OCI-M2 (cell line): ENCODE data around the gene STATH.
"Not testable (repeated sequence)": the region's sequence is repeated elsewhere in the genome, so short reads cannot be mapped to it uniquely, and the experiment has no call there.

Experiments
- DNase-seq: peaks from one replicate; lab custom pipeline; 2025; ENCODE audit not compliant: unreplicated experiment; lab: John Stamatoyannopoulos, UW

STATH gene, protein sequence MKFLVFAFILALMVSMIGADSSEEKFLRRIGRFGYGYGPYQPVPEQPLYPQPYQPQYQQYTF

DNA sequence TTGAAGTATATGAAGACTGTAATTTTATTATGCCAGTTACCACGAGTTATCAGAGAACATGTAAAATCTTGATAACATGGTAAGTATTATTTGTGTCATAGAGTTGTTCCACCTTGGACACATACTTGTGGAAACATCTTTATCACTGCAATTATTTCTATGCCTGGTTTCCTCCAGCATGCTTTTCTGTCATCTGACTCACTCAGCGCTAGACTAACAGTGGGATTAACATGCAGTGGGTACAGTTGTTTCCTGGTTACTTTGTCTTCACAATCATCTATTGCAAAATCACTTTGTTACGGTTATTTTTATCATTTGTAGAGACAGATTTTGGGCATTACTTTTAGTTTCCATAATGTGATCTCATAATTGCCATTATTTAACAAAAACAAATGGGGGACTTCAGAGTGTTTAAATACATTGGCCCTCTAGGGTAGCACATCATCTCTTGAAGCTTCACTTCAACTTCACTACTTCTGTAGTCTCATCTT is at the start of gene STATH:
Gene STATH (plus strand): TSS at position 441 of the 491 bp plus-strand sequence. CDS start 2,472 bp downstream, outside the sequence.
- no peak for DNase-seq

DNA sequence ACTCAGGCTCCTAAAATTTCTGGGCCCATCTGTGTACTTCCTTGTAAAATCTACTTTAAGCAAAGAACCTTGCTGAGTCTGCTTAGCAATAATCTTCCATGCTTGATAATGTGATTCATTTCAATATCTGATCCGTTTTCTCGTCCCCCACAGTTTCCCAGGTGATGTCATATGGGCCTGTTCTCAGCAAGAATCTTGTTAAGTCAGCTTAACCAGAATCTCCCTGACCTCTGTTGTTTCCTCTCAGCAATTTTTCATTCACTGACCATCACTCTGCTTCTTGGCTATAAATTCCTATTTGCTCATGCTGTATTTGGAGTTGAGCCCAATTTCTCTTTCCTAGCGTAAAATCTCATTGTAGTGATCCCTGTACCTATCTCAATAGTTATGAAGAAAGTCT is 44.2 kb upstream of the STATH start:
- DNase-seq, result no peak

DNA sequence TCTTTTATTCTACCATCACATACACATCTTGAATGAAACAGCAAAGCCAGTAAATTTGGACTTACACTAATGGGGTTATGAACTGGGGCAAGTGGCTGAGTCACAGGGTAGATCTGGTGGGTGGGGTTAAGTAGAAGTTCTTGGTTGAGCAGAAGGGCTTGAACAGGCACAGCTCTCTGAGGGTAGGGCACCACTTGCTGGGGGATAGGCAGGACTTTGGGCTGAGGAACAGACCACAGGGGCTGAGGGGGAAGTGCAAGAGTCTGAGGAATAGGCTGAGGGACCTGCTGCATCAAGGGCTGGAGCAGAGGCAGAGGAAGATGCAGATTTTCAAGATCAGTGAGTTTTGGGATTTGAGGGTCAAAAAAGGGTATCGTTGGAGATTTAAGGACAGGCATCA is 38.6 kb upstream of the STATH start:
- DNase-seq, result no peak

DNA sequence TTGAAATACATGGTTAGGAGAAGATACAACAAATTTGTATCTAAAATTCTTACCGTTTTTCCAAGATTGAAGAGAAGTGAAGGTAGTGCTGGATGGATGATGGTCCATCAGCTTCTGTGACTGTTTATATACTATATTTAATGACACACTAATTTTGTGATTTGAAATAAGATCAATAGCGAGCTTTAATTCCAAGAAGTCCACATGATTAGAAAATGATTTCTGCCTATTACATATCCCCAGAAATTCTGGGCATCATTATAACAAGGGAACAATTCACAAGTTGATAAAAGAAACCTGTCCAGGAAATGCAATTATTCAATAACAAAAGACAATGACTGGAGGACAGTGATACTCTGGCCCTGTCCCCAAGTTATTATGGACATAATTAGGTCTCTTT is 30.1 kb upstream of the STATH start, which contains the start of gene CSN2:
Gene CSN2 (minus strand): TSS at position 101 of the 400 bp plus-strand sequence. CDS start 4,733 bp downstream, outside the sequence.
- no peak for DNase-seq

DNA sequence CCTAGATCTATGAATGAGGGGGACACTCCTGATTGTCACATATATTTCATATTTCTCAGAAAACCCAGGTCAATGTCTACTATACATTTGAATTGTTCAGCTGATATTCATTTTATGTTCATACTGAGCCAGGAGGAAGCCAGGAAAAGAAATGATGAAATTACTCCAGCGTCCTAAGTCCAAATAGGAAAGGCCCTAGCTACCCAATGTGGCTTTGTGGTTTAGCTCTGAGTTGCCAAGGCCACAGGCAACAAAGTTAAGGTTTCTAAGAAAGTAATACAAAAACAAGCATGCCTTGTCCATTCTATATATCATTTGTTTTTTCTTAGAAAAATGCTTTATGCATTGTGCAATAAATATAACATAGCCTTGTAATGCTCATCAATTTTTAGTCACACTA is 25.7 kb upstream of the STATH start:
- DNase-seq, result no peak

GRCh38 chr4:69974631-69975030 is 21.1 kb upstream of the STATH start:
- no peak for DNase-seq

DNA sequence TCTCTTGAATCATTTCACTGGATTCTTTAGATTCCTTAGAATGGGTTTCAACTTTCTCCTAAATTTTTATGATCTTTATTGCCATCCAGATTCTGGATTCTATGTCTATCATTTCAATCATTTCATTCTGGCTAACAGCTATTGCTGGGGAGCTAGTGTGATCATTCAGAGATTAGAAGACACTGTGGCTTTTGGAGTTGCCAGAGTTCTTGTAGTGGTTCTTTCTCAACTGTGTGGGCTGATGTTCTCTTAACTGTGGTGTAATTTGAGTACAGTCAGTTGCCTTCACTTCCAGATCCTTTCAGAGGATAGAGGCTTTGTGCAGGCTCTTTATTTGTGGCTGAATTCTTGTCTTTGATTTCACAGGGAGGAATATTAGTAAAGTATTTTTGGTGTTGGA is 18.2 kb upstream of the STATH start:
- no peak for DNase-seq

DNA sequence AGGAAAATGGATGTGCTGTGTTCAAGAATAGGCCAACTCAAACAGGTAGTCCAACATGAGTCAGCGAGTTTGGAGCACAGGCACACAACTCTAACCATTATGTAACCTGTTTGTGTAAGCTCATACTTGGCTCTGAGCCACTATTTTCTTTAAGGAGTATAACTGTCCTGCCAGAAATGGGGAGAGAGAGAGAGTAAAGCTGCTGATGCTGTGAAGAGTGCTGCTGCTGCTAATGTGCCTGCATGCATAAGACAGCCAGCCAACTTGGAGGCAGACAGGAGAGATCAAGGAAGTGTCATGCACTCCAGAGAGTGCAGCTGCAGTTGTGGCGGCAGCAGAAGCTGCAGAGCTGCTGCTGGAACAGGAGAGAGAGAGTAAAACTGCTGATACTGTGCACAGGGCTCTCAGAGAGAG is 11.7 kb upstream of the STATH start:
- no peak for DNase-seq

DNA sequence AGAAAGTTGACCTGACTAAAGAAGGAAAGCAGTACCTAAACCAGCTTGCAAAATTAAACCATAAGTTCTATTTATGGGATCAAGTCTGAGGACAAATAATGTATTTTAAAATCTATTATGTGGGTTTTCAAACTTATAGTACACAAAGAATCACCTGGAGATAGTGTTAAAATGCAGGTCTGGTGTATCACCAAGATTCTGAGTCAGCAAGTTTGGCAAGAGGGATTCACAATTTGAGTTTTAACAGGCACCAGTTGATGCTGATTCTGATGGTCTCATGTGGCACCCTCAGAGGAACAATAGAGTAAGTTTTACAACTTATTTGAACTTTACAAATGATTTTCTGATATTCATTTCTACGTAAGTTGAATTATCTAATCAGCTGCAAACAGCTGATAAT is 9.1 kb upstream of the STATH start:
- DNase-seq, result no peak

DNA sequence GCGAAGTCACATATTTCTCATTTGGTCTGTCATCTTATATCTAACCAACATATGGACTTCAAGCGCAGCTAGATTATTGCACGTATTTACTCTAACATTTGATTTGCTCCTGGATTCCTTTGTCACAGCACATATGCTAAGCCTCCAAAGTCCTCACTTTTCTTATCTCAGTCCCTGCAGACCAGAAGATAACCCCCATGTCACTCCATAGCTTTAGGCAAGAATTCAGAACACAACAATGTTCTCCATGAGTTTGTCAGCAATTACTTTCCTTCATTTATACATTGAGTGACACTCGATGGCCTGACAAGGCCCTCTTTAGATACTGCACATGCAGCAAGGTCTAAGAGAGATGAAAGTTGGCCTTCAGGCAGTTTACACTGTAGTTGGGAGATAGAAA is 4.8 kb upstream of the STATH start:
- no peak for DNase-seq

- no peak for DNase-seq
Measured at GRCh38 chr4:69994782-69995181, 984 bp upstream of the STATH start.

DNA sequence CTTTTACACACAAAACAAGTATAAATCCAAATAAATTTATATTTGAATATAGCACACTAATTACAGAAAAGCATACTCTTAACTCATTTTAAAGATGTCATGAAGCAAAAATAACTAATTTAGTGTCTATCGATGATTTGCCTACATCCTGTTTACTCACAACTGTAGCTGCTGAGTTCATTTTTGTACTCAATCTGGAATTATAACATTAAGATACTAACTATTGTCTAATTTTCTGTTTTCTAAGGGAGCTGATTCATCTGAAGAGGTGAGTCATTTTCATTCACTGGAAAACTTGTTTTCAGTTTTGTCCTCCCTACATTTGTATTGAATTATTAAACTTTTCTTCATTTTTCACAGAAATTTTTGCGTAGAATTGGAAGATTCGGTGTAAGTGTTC is 3.7 kb downstream of the STATH start:
- DNase-seq, result no peak

GRCh38 chr4:70000711-70001110 is 4.9 kb downstream of the STATH start:
- DNase-seq, result no peak

- no peak for DNase-seq
Measured at GRCh38 chr4:70002507-70002906, 6.7 kb downstream of the STATH start.

DNA sequence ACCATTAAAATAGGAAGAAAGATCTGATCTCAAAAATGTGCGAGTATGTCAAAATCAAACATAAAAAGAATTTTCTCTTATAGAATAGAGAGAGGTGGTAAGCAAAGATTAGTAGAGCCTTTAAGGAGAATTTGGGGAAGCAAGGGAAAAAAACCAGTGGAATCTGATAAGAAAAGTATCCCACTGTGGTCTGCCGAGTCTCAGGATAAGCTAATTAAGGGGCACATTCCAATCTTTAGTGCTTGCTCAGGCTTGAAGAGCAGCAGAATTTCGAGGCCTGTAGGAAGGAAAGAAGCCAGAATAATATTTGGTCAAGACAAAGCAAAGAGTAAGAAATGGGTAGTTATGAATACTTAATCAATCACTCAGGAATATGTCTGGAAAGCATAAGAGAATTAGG is 13.0 kb downstream of the STATH start:
- no peak for DNase-seq

DNA sequence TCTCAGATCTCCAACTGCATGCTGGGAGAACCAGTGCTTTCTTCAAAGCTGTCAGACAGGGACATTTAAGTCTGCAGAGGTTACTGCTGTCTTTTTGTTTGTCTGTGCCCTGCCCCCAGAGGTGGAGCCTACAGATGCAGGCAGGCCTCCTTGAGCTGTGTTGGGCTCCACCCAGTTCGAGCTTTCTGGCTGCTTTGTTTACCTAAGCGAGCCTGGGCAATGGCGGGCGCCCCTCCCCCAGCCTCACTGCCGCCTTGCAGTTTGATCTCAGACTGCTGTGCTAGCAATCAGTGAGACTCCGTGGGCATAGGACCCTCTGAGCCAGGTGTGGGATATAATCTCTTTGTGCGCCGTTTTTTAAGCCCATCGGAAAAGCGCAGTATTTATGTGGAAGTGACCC is 23.2 kb downstream of the STATH start:
- DNase-seq, result not testable (repeated sequence)

DNA sequence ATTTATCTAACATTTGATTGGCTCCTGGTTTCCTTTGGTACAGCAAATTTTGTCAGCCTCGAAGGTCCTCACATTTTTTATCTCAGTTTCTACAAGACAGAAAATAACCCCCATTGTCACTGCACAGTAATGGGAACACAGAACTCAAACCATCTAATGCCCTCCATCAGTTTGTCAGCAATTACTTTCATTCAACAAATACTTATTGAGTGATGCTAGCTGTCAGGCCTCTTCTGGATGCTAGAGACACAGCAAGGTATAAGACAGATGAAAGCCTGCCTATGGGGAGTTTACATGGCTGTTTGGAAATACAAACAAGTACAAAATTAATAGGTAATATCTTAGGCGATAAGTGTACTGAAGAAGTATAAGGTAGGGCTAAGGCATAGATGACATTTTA is 27.5 kb downstream of the STATH start:
- no peak for DNase-seq

DNA sequence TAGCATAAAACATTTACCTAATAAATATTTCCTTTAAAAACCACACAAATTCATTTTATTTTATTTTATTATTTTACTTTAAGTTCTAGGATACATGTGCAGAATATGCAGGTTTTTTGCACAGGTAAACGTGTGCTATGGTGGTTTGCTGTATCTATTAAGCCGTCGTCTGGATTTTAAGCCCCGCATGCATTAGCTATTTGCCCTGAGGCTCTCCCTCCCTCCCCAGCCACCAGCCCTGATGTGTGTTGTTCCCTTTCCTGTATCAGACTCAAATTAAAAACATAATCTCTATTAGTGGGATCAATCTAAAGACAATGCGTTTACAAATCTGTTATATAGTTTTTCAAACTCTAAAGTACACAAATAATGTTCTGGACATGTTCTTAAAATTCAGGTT is 31.2 kb downstream of the STATH start:
- DNase-seq, result no peak

- DNase-seq, result not testable (repeated sequence)
Measured at GRCh38 chr4:70028159-70028558, 32.4 kb downstream of the STATH start, which contains the start of gene HTN3. Gene HTN3 (plus strand): TSS chr4:70028459. CDS start chr4:70030741, 2,282 bp downstream.

DNA sequence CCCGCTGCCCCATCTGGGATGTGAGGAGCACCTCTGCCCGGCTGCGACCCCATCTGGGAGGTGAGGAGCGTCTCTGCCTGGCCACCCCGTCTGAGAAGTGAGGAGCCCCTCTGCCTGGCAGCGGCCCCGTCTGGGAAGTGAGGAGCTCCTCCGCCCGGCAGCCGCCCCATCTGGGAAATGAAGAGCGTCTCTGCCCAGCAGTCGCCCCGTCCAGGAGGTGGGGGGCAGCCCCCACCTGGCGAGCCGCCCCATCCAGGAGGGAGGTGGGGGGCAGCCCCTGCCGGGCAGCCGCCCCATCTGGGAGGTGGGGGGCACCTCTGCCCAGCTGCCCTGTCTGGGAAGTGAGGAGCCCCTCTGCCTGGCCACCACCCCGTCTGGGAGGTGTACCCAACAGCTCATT is 41.8 kb downstream of the STATH start:
- not testable (repeated sequence) for DNase-seq

GRCh38 chr4:70039928-70040327 is 44.2 kb downstream of the STATH start:
- DNase-seq, result not testable (repeated sequence)

DNA sequence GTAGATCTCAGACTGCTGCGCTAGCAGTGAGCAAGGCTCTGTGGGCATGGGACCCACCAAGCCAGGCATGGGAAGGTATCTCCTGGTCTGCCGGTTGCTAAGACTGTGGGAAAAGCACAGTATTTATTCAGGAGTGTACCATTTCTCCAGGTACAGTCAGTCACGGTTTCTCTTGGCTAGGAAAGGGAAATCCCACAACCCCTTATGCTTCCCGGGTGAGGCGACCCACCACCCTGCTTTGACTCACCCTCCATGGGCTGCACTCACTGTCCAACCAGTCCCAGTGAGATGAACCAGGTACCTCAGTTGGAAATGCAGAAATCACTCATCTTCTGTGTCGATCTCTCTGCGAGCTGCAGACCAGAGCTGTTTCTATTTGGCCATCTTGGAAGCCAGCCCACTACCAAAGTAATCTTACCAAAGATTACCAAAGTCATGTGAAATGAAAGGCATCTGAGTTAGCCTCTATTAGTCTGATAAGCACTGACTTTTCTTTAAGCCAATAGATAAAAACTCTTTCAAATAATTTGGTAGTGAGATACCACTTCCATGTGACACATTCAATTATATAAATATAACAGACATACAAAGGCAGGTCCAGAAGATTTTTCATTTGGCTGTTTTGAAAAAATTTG is 46.0 kb downstream of the STATH start:
- no peak for DNase-seq

DNA sequence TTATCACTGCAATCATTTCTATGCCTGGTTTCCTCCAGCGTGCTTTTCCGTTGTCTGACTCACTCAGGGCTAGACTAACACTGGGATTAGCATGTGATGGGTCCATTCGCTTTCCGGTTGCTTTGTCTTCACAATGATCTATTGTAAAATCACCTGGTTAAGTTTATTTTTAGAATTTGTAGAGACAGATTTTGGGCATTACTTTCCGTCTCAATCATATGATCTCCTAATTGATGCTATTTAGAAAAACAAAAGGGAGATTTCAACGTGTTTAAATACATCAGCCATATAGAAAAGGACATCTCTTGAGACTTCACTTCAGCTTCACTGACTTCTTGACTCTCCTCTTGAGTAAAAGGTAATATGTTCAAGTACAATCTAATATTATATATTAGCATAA is 54.4 kb downstream of the STATH start, which contains the start of gene HTN1:
Gene HTN1 (plus strand): TSS at position 301 of the 400 bp plus-strand sequence. CDS start 2,639 bp downstream, outside the sequence.
- DNase-seq, result not testable (repeated sequence)
